GM18498 (cell line): ENCODE results near the gene SLC25A42.

Experiments used
- ATAC-seq: cut with Tn5 transposase; IDR thresholded peaks from one replicate; pipeline ENCODE4 v1.9.1; 2021; ENCODE audit warnings: mild to moderate bottlenecking, moderate library complexity; ENCODE audit not compliant: unreplicated experiment

SLC25A42 gene

DNA sequence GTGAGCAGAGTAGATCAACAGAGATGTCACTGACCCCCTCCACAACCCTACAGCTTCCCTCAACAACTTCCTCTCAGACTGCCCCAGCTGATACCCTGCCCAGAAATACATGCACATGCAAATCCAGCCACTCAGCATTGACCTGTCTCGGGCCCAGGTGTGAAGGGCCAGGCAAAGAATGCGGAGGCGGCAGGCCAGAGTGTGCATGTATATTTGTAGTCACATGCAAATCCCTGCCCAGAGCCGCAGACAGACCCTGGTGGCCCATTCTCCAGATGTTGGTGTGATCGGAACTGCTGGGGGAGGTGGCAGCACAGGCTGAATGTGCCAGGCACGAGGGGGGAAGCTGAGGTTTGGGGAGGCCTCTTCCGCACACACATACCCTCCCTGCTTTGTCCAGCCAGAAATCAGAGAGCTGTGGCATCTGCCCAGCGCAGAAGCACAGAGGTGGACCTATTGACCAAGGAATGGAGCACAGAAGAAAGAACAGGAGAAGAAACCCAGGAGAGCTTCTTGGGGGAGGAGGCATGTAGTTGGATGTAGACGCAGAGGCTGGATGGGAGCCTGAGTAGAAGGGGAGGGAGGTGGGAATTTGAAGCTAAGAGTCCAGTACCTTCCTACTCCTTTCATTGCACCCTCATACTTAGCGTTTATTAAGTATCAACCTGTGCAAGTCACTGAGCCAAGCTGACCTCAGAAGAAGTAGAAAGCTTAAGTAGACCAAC is 91.9 kb downstream of the SLC25A42 start:
- ATAC-seq: peak; percentile 83

DNA sequence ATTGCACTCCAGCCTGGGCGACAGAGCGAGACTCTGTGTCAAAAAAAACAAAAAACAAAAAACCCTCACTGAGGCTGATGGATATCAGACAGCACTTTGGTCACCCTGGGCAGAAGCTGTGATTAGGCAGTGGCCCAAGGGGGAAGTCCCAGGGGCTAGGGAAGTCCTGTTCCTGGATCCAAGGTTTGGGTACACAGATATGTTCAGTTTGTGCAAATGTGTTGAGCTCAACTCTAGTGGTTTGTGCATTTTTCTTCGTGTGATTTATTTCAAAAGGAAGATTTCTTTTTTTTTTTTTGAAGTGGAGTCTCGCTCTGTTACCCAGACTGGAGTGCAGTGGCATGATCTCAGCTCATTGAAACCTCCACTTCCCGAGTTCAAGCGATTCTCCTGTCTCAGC is 94.0 kb downstream of the SLC25A42 start:
- no peak for ATAC-seq

DNA sequence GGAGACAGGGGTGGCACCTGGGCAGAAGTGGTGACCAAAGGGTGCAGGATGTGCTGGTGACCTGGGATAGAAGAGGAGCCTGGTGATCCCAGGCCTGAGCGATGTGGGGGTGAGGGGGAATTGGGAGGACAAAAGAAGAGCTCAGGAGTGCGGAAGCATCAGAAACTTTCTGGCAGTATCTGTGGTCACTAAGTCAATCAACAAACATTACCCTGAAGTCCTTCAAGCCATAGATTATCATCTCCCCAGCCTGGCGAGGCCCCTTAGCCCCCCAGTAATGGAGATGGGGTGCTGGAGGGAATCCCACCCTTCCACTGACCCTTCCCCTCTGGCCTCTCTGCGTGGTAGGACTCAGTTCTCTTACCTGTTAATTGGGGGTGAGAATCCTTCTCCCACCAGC is 95.7 kb downstream of the SLC25A42 start:
- no peak for ATAC-seq

DNA sequence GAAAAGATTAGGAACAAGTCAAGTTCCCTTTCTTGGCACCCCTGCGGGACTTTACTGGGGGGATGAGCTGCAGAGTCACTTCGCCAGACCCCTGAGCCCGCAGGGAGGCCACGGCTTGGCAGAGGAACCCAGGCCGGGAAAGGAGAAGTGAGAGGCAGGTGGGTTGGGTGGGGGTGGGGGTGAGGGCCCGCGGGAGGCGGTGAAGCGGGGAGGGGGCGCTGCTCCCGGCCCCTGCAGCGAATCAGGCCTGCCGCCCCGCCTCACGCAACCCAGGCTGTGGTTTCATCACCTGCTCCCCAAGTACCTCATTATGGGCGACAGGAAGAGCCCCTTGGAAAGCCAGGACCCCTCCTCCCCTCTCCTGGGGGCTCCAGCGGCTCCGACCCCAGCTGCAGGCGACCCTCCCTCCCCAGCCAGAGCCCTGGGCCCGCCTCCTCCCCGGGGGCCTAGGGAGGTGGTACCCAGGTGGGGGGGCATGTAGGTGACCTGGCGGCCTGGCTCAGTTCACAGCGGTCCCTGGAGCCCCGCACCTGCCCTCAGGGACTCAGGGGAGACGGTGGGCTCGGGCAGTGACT is 96.8 kb downstream of the SLC25A42 start:
- peak; percentile 37 for ATAC-seq

DNA sequence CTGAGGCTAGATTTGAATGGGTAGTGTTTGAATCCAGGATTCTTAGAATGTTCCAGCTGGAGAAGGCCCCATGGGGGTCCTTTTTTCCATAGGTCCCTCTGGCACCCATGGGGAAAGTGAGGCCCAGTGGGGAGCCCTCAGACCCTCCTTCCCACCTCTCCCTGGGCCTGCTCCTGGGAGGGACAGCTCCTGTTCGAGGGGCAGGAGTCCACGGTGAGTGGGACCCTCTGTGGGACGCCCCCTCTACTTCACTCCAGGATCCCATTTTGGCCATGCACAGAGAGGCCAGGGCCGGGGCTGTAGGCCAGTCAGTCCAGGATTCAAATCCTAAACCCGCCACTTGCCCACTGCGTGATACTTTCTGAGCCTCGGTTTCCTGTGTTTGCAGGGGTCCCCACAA is 98.7 kb downstream of the SLC25A42 start:
- no peak for ATAC-seq
